ENCODE data around the gene HARBI1.

GRCh38 chr11:46588915-46589314, 28.1 kb downstream of the HARBI1 start:
- TF ChIP-seq CTCF (IDR thresholded peaks at IDR 0.05) = no peak
- no peak for TF ChIP-seq POLR2A (IDR thresholded peaks at IDR 0.05)

Measured in testis (tissue), 2 donors.